ENCODE results near the gene SLC41A3.

GRCh38 chr3:126117212-126117611 lies 33.3 kb upstream of the SLC41A3 start:
- TF ChIP-seq EP300 (IDR thresholded peaks at IDR 0.05), result no peak
- TF ChIP-seq CTCF (IDR thresholded peaks at IDR 0.05), result no peak

All from gastroesophageal sphincter (tissue), 3 donors.